HG02885 (cell line): ENCODE results near the gene TADA3.

Experiments used
- ATAC-seq: cut with Tn5 transposase; IDR thresholded peaks from one replicate; pipeline ENCODE4 v1.9.1; 2021; ENCODE audit warnings: mild to moderate bottlenecking; ENCODE audit not compliant: unreplicated experiment, poor library complexity

TADA3 gene

GRCh38 chr3:9792405-9793160 lies at the start of gene TADA3, which contains the start of gene ARPC4:
Gene TADA3, minus strand, starts transcription at chr3:9792473. Its CDS starts 1,007 bp downstream, at chr3:9791466.
Gene ARPC4, plus strand, starts transcription at chr3:9793082. Its CDS starts 40 bp downstream, at chr3:9793122.
- ATAC-seq: peak; percentile 79

- ATAC-seq: no peak
Observed at GRCh38 chr3:9841015-9841414, 48.7 kb upstream of the TADA3 start.

GRCh38 chr3:9838856-9839255 lies 46.6 kb upstream of the TADA3 start:
- no peak for ATAC-seq

- no peak for ATAC-seq
Observed at GRCh38 chr3:9837701-9838582, 45.7 kb upstream of the TADA3 start.

- ATAC-seq: no peak
Observed at GRCh38 chr3:9834520-9835380, 42.5 kb upstream of the TADA3 start.

- ATAC-seq: no peak
Observed at GRCh38 chr3:9833078-9833477, 40.8 kb upstream of the TADA3 start.

GRCh38 chr3:9831253-9831652 lies 39.0 kb upstream of the TADA3 start:
- ATAC-seq: no peak

GRCh38 chr3:9828801-9829755 lies 36.8 kb upstream of the TADA3 start:
- no peak for ATAC-seq

- ATAC-seq: no peak
Observed at GRCh38 chr3:9826815-9827573, 34.7 kb upstream of the TADA3 start.

- ATAC-seq: no peak
Observed at GRCh38 chr3:9825451-9826040, 33.3 kb upstream of the TADA3 start.

GRCh38 chr3:9820946-9821345 lies 28.7 kb upstream of the TADA3 start:
- ATAC-seq: no peak

GRCh38 chr3:9820543-9820942 lies 28.3 kb upstream of the TADA3 start:
- no peak for ATAC-seq

- no peak for ATAC-seq
Observed at GRCh38 chr3:9818666-9819335, 26.5 kb upstream of the TADA3 start.

GRCh38 chr3:9817436-9817835 lies 25.2 kb upstream of the TADA3 start:
- no peak for ATAC-seq

GRCh38 chr3:9815986-9816385 lies 23.7 kb upstream of the TADA3 start:
- ATAC-seq: no peak

GRCh38 chr3:9812870-9813483 lies 20.7 kb upstream of the TADA3 start:
- no peak for ATAC-seq

- no peak for ATAC-seq
Observed at GRCh38 chr3:9810846-9811245, 18.6 kb upstream of the TADA3 start.
